Stimulated activated naive CD8-positive, alpha-beta T cell treated with anti-CD3 and anti-CD28 coated beads, Interleukin-15, Interleukin-2, amounts not matched to agents 100 ng/mL and 50 ng/mL, for 24 hours (primary cell): ENCODE data around the gene OXLD1.

ENCODE experiments used
- H3K27ac Mint-ChIP-seq: one replicate; pipeline ENCODE4 v1.8.0; 2021; ENCODE audit warnings: mild to moderate bottlenecking, mixed read lengths
- H3K27me3 Mint-ChIP-seq: one replicate; pipeline ENCODE4 v1.8.0; 2021; ENCODE audit warnings: mixed read lengths
- H3K36me3 Mint-ChIP-seq: one replicate; pipeline ENCODE4 v1.8.0; 2021; ENCODE audit warnings: low read depth, mixed read lengths
- H3K4me1 Mint-ChIP-seq: one replicate; pipeline ENCODE4 v1.8.0; 2021; ENCODE audit warnings: low read depth, mixed read lengths
- H3K4me3 Mint-ChIP-seq: one replicate; pipeline ENCODE4 v1.8.0; 2021; ENCODE audit warnings: mild to moderate bottlenecking, mixed read lengths
- H3K9me3 Mint-ChIP-seq: one replicate; pipeline ENCODE4 v1.8.0; 2021; ENCODE audit warnings: mixed read lengths

Gene OXLD1

GRCh38 chr17:81706232-81706611, 39.8 kb upstream of the OXLD1 start:
- H3K9me3 Mint-ChIP-seq, result no peaks in the 10 kb centered on the region

GRCh38 chr17:81705518-81706231, 39.3 kb upstream of the OXLD1 start:
- no peaks in the 10 kb centered on the region for H3K9me3 Mint-ChIP-seq
- peaks cover 47% of the 10 kb centered on the region for H3K4me1 Mint-ChIP-seq
- no peak overlapping the region for H3K4me3 Mint-ChIP-seq
- H3K27ac Mint-ChIP-seq, result peak overlapping the region; percentile 49
- peaks cover 49% of the 10 kb centered on the region for H3K36me3 Mint-ChIP-seq
- H3K27me3 Mint-ChIP-seq, result no peaks in the 10 kb centered on the region

More at GRCh38 chr17:81706232-81706611, 39.8 kb upstream of the OXLD1 start:
- Mint-ChIP-seq H3K27me3 (no peaks in the 10 kb centered on the region), H3K36me3 (peaks cover 44% of the 10 kb centered on the region), H3K4me3 (no peak overlapping the region), H3K4me1 (peaks cover 47% of the 10 kb centered on the region), H3K27ac (peak overlapping the region; percentile 26)

- Mint-ChIP-seq H3K27me3 (no peaks in the 10 kb centered on the region), H3K27ac (peak overlapping the region; percentile 83), H3K4me3 (peak overlapping the region; percentile 86), H3K36me3 (peaks cover 54% of the 10 kb centered on the region), H3K9me3 (no peaks in the 10 kb centered on the region), H3K4me1 (peaks cover 39% of the 10 kb centered on the region)
These were observed 37.6 kb upstream of the OXLD1 start for GRCh38 chr17:81703747-81704654.

GRCh38 chr17:81702934-81703746, 36.7 kb upstream of the OXLD1 start, which contains the start of gene MRPL12:
TSS of gene MRPL12 (plus strand) at chr17:81703367. CDS start at chr17:81703502, 135 bp downstream.
- H3K9me3 Mint-ChIP-seq, result no peaks in the 10 kb centered on the region
- peaks cover 39% of the 10 kb centered on the region for H3K4me1 Mint-ChIP-seq
- peaks cover 59% of the 10 kb centered on the region for H3K36me3 Mint-ChIP-seq
- H3K27ac Mint-ChIP-seq, result peak within 1 kb of the TSS; percentile 92
- peak within 1 kb of the TSS; percentile 95 for H3K4me3 Mint-ChIP-seq
- H3K27me3 Mint-ChIP-seq, result no peaks in the 10 kb centered on the region

- Mint-ChIP-seq H3K27me3 (no peaks in the 10 kb centered on the region), H3K27ac (peak overlapping the region; percentile 92), H3K36me3 (peaks cover 65% of the 10 kb centered on the region), H3K4me1 (peaks cover 39% of the 10 kb centered on the region), H3K9me3 (no peaks in the 10 kb centered on the region), H3K4me3 (peak overlapping the region; percentile 95)
These were observed 35.1 kb upstream of the OXLD1 start for GRCh38 chr17:81701288-81702071.

GRCh38 chr17:81700353-81701287, 34.2 kb upstream of the OXLD1 start:
- no peaks in the 10 kb centered on the region for H3K27me3 Mint-ChIP-seq
- peaks cover 56% of the 10 kb centered on the region for H3K36me3 Mint-ChIP-seq
- H3K9me3 Mint-ChIP-seq, result no peaks in the 10 kb centered on the region
- H3K4me3 Mint-ChIP-seq, result peak overlapping the region; percentile 95
- H3K4me1 Mint-ChIP-seq, result peaks cover 31% of the 10 kb centered on the region
- peak overlapping the region; percentile 63 for H3K27ac Mint-ChIP-seq

GRCh38 chr17:81697261-81698044, 31.0 kb upstream of the OXLD1 start:
- Mint-ChIP-seq H3K27me3 (no peaks in the 10 kb centered on the region), H3K4me3 (no peak overlapping the region), H3K4me1 (peaks cover 17% of the 10 kb centered on the region), H3K9me3 (no peaks in the 10 kb centered on the region), H3K27ac (no peak overlapping the region), H3K36me3 (peaks cover 41% of the 10 kb centered on the region)

- Mint-ChIP-seq H3K27me3 (no peaks in the 10 kb centered on the region), H3K27ac (no peak overlapping the region), H3K9me3 (no peaks in the 10 kb centered on the region), H3K36me3 (peaks cover 46% of the 10 kb centered on the region), H3K4me1 (peaks cover 8% of the 10 kb centered on the region), H3K4me3 (no peak overlapping the region)
These were observed 30.0 kb upstream of the OXLD1 start for GRCh38 chr17:81696218-81696941.

GRCh38 chr17:81695801-81696200, 29.4 kb upstream of the OXLD1 start:
- Mint-ChIP-seq H3K27me3 (no peaks in the 10 kb centered on the region), H3K27ac (no peak overlapping the region), H3K4me3 (no peak overlapping the region), H3K4me1 (peaks cover 2% of the 10 kb centered on the region), H3K36me3 (peaks cover 45% of the 10 kb centered on the region), H3K9me3 (no peaks in the 10 kb centered on the region)

GRCh38 chr17:81695211-81695610, 28.8 kb upstream of the OXLD1 start:
- H3K36me3 Mint-ChIP-seq, result peaks cover 43% of the 10 kb centered on the region
- H3K4me3 Mint-ChIP-seq, result no peak overlapping the region
- H3K9me3 Mint-ChIP-seq, result no peaks in the 10 kb centered on the region
- H3K4me1 Mint-ChIP-seq, result no peaks in the 10 kb centered on the region
- H3K27ac Mint-ChIP-seq, result no peak overlapping the region
- no peaks in the 10 kb centered on the region for H3K27me3 Mint-ChIP-seq

GRCh38 chr17:81694810-81695209, 28.4 kb upstream of the OXLD1 start:
- Mint-ChIP-seq H3K4me3 (no peak overlapping the region), H3K36me3 (peaks cover 47% of the 10 kb centered on the region), H3K4me1 (no peaks in the 10 kb centered on the region), H3K27me3 (no peaks in the 10 kb centered on the region), H3K27ac (no peak overlapping the region), H3K9me3 (no peaks in the 10 kb centered on the region)

GRCh38 chr17:81693509-81694210, 27.3 kb upstream of the OXLD1 start:
- no peaks in the 10 kb centered on the region for H3K27me3 Mint-ChIP-seq
- H3K36me3 Mint-ChIP-seq, result peaks cover 50% of the 10 kb centered on the region
- no peaks in the 10 kb centered on the region for H3K9me3 Mint-ChIP-seq
- no peak overlapping the region for H3K4me3 Mint-ChIP-seq
- H3K27ac Mint-ChIP-seq, result no peak overlapping the region
- no peaks in the 10 kb centered on the region for H3K4me1 Mint-ChIP-seq
